Neural cell (in vitro differentiated cells): ENCODE data around the gene ZBTB46. TPM values are rescaled to one million over a fixed set of nuclear protein-coding genes. Genes with fewer than 3 reads are reported as not detected.

Experiments
- H2AFZ ChIP-seq: fragments of 200-600, 300-800 bp; sonication (generic), shearing (Covaris generic); 2 replicates; pipeline ENCODE4 v1.6.0; 2014; ENCODE audit warnings: low read depth, mild to moderate bottlenecking, antibody characterized with exemption, low read length, moderate library complexity
- H3F3A ChIP-seq: fragments of 200-600 bp; shearing (Covaris generic); 2 replicates; pipeline ENCODE4 v1.6.1; 2016; ENCODE audit warnings: mild to moderate bottlenecking, moderate library complexity, mixed read lengths, antibody characterized with exemption, low read length; ENCODE audit not compliant: insufficient read depth, poor library complexity, severe bottlenecking
- H3K27ac ChIP-seq: fragments of 200-600, 300-800 bp; sonication (generic), shearing (Covaris generic); 2 replicates; pipeline ENCODE4 v1.5.1; 2014; ENCODE audit warnings: mild to moderate bottlenecking, low read length, moderate library complexity
- H3K27me3 ChIP-seq: fragments of 300-800, 200-600 bp; sonication (generic), shearing (Covaris generic); 2 replicates; pipeline ENCODE4 v1.6.0; 2014; ENCODE audit warnings: mild to moderate bottlenecking, low read depth, low read length, moderate library complexity; ENCODE audit not compliant: insufficient read depth
- H3K36me3 ChIP-seq: fragments of 300-800, 200-600 bp; sonication (generic), shearing (Covaris generic); 2 replicates; pipeline ENCODE4 v1.5.1; 2014; ENCODE audit warnings: mild to moderate bottlenecking, antibody characterized with exemption, low read length, moderate library complexity; ENCODE audit not compliant: insufficient read depth
- H3K4me2 ChIP-seq: fragments of 300-800, 200-600 bp; sonication (generic), shearing (Covaris generic); 2 replicates; pipeline ENCODE4 v1.6.0; 2014; ENCODE audit warnings: mild to moderate bottlenecking, low read length
- H3K4me3 ChIP-seq: fragments of 300-800, 200-600 bp; sonication (generic), shearing (Covaris generic); 2 replicates; pipeline ENCODE4 v1.5.1; 2014; ENCODE audit warnings: mild to moderate bottlenecking, low read length, moderate library complexity
- H3K79me2 ChIP-seq: fragments of 200-600 bp; shearing (Covaris generic); replicated peaks from 2 replicates; pipeline ENCODE4 v1.6.0; 2014; ENCODE audit warnings: mild to moderate bottlenecking, low read length, moderate library complexity; ENCODE audit not compliant: insufficient read depth
- H3K9ac ChIP-seq: fragments of 300-800, 200-600 bp; sonication (generic), shearing (Covaris generic); 2 replicates; pipeline ENCODE4 v1.6.1; 2016; ENCODE audit warnings: mild to moderate bottlenecking, low read length, mixed read lengths
- H3K9me2 ChIP-seq: fragments of 200-600 bp; shearing (Covaris generic); 2 replicates; pipeline ENCODE4 v1.6.1; 2016; ENCODE audit warnings: mild to moderate bottlenecking, low read length, mixed read lengths; ENCODE audit not compliant: insufficient read depth
- H3K9me3 ChIP-seq: fragments of 200-600, 300-800 bp; sonication (generic), shearing (Covaris generic); 2 replicates; pipeline ENCODE4 v1.6.1; 2016; ENCODE audit warnings: mild to moderate bottlenecking, mixed run types, low read length, moderate library complexity, mixed read lengths
- H4K20me1 ChIP-seq: fragments of 200-600 bp; shearing (Covaris generic); 2 replicates; pipeline ENCODE4 v1.6.1; 2016; ENCODE audit warnings: mild to moderate bottlenecking, mixed run types; ENCODE audit not compliant: insufficient read depth
- EP300 ChIP-seq: fragments of 450-650 bp; conservative IDR thresholded peaks from 2 replicates; pipeline ENCODE4 v1.6.1; 2014; ENCODE audit warnings: antibody characterized with exemption, mild to moderate bottlenecking, moderate library complexity; ENCODE audit not compliant: poor library complexity, severe bottlenecking
- EZH2 ChIP-seq: fragments of 200-600, 300-800 bp; shearing (Covaris generic), sonication (generic); IDR thresholded peaks from 2 replicates; pipeline ENCODE4 v1.6.1; 2014; ENCODE audit warnings: antibody characterized with exemption, low read length, borderline replicate concordance, mild to moderate bottlenecking; ENCODE audit not compliant: insufficient read depth, poor library complexity, severe bottlenecking
- MXI1 ChIP-seq: fragments of 450-650 bp; conservative IDR thresholded peaks from 2 replicates; pipeline ENCODE4 v1.6.1; 2014; ENCODE audit warnings: antibody characterized with exemption, mild to moderate bottlenecking; ENCODE audit not compliant: poor library complexity, severe bottlenecking
- POLR2AphosphoS5 ChIP-seq: IDR thresholded peaks from 2 replicates; pipeline ENCODE4 v1.6.1; 2012
- RAD21 ChIP-seq: fragments of 450-650 bp; conservative IDR thresholded peaks from 2 replicates; pipeline ENCODE4 v1.6.1; 2014; ENCODE audit warnings: antibody characterized with exemption, mild to moderate bottlenecking, moderate library complexity
- SMC3 ChIP-seq: fragments of 450-650 bp; conservative IDR thresholded peaks from 2 replicates; pipeline ENCODE4 v1.6.1; 2014; ENCODE audit warnings: antibody characterized with exemption, mild to moderate bottlenecking, moderate library complexity; ENCODE audit not compliant: poor library complexity
- polyA plus RNA-seq: library from polyadenylated mRNA; depleted of rRNA; stranded (reverse); fragments of >200 nt; gene quantifications from 2 replicates; pipeline ENCODE4 v1.2.3, GENCODE V29; 2014
- TF ChIP-seq, protein P1 (sequence below): fragments of 450-650 bp; IDR thresholded peaks from 2 replicates; pipeline ENCODE4 v1.5.1; 2014; ENCODE audit warnings: antibody characterized with exemption, mild to moderate bottlenecking, moderate library complexity; ENCODE audit not compliant: poor library complexity, severe bottlenecking
- TF ChIP-seq, protein P2 (sequence below): IDR thresholded peaks from 2 replicates; pipeline ENCODE4 v1.6.1; 2012; ENCODE audit warnings: borderline replicate concordance

Gene ZBTB46
- polyA plus RNA-seq, 1 donor from 2014 or later = 15.0 TPM

GRCh38 chr20:63863798-63864544, 32.9 kb upstream of the ZBTB46 start:
- peak overlapping the region; percentile 99 for H3K4me3 ChIP-seq
- H3K9me3 ChIP-seq = no peaks in the 10 kb centered on the region
- H3F3A ChIP-seq = no peaks in the 10 kb centered on the region
- H3K27me3 ChIP-seq = no peaks in the 10 kb centered on the region
- no peaks in the 10 kb centered on the region for H4K20me1 ChIP-seq
- H3K9me2 ChIP-seq = no peaks in the 10 kb centered on the region
- TF ChIP-seq SMC3 (peak; percentile 83), POLR2AphosphoS5 (peak; percentile 43), EZH2 (no peak), EP300 (no peak), RAD21 (peak; percentile 87)
- TF ChIP-seq, protein P1, sequence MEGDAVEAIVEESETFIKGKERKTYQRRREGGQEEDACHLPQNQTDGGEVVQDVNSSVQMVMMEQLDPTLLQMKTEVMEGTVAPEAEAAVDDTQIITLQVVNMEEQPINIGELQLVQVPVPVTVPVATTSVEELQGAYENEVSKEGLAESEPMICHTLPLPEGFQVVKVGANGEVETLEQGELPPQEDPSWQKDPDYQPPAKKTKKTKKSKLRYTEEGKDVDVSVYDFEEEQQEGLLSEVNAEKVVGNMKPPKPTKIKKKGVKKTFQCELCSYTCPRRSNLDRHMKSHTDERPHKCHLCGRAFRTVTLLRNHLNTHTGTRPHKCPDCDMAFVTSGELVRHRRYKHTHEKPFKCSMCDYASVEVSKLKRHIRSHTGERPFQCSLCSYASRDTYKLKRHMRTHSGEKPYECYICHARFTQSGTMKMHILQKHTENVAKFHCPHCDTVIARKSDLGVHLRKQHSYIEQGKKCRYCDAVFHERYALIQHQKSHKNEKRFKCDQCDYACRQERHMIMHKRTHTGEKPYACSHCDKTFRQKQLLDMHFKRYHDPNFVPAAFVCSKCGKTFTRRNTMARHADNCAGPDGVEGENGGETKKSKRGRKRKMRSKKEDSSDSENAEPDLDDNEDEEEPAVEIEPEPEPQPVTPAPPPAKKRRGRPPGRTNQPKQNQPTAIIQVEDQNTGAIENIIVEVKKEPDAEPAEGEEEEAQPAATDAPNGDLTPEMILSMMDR = peak; percentile 87
- TF ChIP-seq, protein P2, sequence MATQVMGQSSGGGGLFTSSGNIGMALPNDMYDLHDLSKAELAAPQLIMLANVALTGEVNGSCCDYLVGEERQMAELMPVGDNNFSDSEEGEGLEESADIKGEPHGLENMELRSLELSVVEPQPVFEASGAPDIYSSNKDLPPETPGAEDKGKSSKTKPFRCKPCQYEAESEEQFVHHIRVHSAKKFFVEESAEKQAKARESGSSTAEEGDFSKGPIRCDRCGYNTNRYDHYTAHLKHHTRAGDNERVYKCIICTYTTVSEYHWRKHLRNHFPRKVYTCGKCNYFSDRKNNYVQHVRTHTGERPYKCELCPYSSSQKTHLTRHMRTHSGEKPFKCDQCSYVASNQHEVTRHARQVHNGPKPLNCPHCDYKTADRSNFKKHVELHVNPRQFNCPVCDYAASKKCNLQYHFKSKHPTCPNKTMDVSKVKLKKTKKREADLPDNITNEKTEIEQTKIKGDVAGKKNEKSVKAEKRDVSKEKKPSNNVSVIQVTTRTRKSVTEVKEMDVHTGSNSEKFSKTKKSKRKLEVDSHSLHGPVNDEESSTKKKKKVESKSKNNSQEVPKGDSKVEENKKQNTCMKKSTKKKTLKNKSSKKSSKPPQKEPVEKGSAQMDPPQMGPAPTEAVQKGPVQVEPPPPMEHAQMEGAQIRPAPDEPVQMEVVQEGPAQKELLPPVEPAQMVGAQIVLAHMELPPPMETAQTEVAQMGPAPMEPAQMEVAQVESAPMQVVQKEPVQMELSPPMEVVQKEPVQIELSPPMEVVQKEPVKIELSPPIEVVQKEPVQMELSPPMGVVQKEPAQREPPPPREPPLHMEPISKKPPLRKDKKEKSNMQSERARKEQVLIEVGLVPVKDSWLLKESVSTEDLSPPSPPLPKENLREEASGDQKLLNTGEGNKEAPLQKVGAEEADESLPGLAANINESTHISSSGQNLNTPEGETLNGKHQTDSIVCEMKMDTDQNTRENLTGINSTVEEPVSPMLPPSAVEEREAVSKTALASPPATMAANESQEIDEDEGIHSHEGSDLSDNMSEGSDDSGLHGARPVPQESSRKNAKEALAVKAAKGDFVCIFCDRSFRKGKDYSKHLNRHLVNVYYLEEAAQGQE = no peak
- H3K27ac ChIP-seq = peak overlapping the region; percentile 75
- no peaks in the 10 kb centered on the region for H3K36me3 ChIP-seq
- peak overlapping the region; percentile 76 for H3K9ac ChIP-seq
- peaks cover 14% of the 10 kb centered on the region for H3K79me2 ChIP-seq
- peak overlapping the region; percentile 66 for H2AFZ ChIP-seq
- H3K4me2 ChIP-seq = peak overlapping the region; percentile 78

DNA sequence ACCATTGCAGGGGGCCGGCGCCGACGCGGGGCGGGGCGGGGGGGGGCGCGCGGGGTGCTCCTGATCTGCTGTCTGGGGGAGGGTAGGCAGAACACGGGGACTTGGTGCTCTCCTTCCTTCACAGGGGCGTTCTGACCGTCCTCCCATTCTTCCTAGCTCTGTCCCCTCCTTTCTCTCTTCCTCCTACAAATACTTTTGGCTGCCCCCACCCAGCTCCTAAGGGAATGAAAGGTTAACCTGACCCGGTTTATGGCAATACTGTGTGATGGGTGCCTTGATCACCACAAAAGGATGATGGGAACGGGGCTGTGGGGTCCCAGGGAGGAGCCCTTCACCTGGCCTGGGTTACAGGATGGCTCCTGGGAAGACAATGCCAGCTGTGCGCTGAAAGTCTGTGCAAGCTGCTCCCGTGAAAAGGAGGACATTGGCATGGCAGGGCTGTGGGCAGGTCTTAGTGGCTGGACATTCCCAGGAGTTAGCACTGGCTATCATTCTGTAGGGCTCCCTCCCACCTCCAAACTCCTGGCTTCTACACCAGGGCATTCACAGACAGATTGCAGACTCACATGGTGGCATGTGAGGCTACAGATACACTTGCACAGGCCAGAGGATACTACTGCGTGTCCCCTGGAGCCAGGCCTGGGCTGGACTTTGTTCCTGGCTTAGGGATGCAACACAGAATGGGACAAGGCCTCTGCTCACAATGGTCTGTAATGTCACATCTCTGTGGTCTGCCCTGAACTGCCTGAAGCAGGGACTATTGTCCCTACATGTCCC, 32.1 kb upstream of the ZBTB46 start:
- Histone ChIP-seq H3K4me3 (peak overlapping the region; percentile 99), H4K20me1 (no peaks in the 10 kb centered on the region), H2AFZ (no peak overlapping the region), H3F3A (no peaks in the 10 kb centered on the region), H3K36me3 (no peaks in the 10 kb centered on the region), H3K9me2 (no peaks in the 10 kb centered on the region), H3K4me2 (peak overlapping the region; percentile 78), H3K79me2 (peaks cover 14% of the 10 kb centered on the region), H3K9ac (peak overlapping the region; percentile 76), H3K9me3 (no peaks in the 10 kb centered on the region), H3K27me3 (no peaks in the 10 kb centered on the region), H3K27ac (no peak overlapping the region)
- TF ChIP-seq MXI1 (no peak), POLR2AphosphoS5 (no peak), SMC3 (no peak), RAD21 (no peak), EZH2 (no peak)
- TF ChIP-seq, protein P2 = no peak
- TF ChIP-seq, protein P1 = no peak
